Natural killer cell (primary cell): ENCODE data around the gene ATRNL1. TPM values are rescaled to one million over a fixed set of nuclear protein-coding genes. Genes with fewer than 3 reads are reported as not detected.

Experiments
- ATAC-seq, 3 donors: fragments of 150-1000 bp in 2 of 3; fragments of 200-7000 bp in 1 of 3; cut with Tn5 transposase; 1 replicate in 1 of 3; 2 replicates in 2 of 3; pipeline ENCODE4 v1.10.0; 2021; ENCODE audit warnings: mild to moderate bottlenecking in 2 of 3, moderate library complexity in 2 of 3
- DNase-seq, 2 donors: peaks; one replicate each; pipeline versions ENCODE4 v3.0.0 to v3.0.0-alpha.2; 2013 to 2021; ENCODE audit warnings: mixed read lengths in 1 of 2
- H3K27ac ChIP-seq: one replicate; pipeline ENCODE4 v1.5.1; 2013; ENCODE audit warnings: mild to moderate bottlenecking, low read length
- H3K27me3 ChIP-seq: one replicate; pipeline ENCODE4 v1.6.1; 2013; ENCODE audit warnings: low read length; ENCODE audit not compliant: control insufficient read depth, insufficient read depth
- H3K36me3 ChIP-seq: one replicate; pipeline ENCODE4 v1.6.1; 2013; ENCODE audit warnings: low read length; ENCODE audit not compliant: control insufficient read depth, insufficient read depth
- H3K4me1 ChIP-seq: one replicate; pipeline ENCODE4 v1.6.1; 2013; ENCODE audit warnings: low read length; ENCODE audit not compliant: control insufficient read depth, insufficient read depth
- H3K4me3 ChIP-seq: one replicate; pipeline ENCODE4 v1.5.1; 2013; ENCODE audit warnings: low read length
- H3K9me3 ChIP-seq: one replicate; pipeline ENCODE4 v1.6.1; 2013; ENCODE audit warnings: low read length; ENCODE audit not compliant: control insufficient read depth, insufficient read depth
- H3K27ac Mint-ChIP-seq, 2 donors: one replicate each; pipeline ENCODE4 v1.8.0; 2022; ENCODE audit warnings: mild to moderate bottlenecking in 2 of 2, mixed read lengths in 2 of 2, moderate library complexity in 1 of 2
- H3K27me3 Mint-ChIP-seq, 2 donors: one replicate each; pipeline ENCODE4 v1.8.0; 2022; ENCODE audit warnings: low read depth in 2 of 2, mixed read lengths in 2 of 2
- H3K36me3 Mint-ChIP-seq: one replicate; pipeline ENCODE4 v1.8.0; 2022; ENCODE audit warnings: mixed read lengths
- H3K4me1 Mint-ChIP-seq, 2 donors: one replicate each; pipeline ENCODE4 v1.8.0; 2022; ENCODE audit warnings: mixed read lengths in 2 of 2
- H3K4me3 Mint-ChIP-seq: one replicate; pipeline ENCODE4 v1.8.0; 2022; ENCODE audit warnings: mild to moderate bottlenecking, moderate library complexity, mixed read lengths
- H3K9me3 Mint-ChIP-seq, 2 donors: one replicate each; pipeline ENCODE4 v1.8.0; 2022; ENCODE audit warnings: mixed read lengths in 2 of 2
- whole genome bisulfite sequencing: methylation state at CpG from one replicate; pipeline ENCODE4 v1.1.7; 2013; ENCODE audit warnings: missing lambda C conversion rate; ENCODE audit not compliant: insufficient coverage; 5-methylcytosine and 5-hydroxymethylcytosine counted together
- intact Hi-C: fragments of 100-400 bp; cut with micrococcal nuclease; formaldehyde crosslinking; loops from one replicate; pipeline ENCODE4 v1.14.2; 2022
- total RNA-seq, 4 donors: library from RNA; stranded (reverse); fragments of 120-200 nt in 1 of 4; gene quantifications; one replicate each; pipeline versions ENCODE4 v1.2.3 to v1.2.4, GENCODE V29; 2013 to 2022
- TF ChIP-seq, protein P1 (sequence below): fragments of 200-600 bp; IDR thresholded peaks from one replicate; pipeline ENCODE4 v1.8.0; 2022; ENCODE audit warnings: antibody characterized with exemption

ATRNL1 gene
- total RNA-seq, 3 donors from 2014 or later (not counting 1 experiment from before 2014, with no cell fraction given): not detected

DNA sequence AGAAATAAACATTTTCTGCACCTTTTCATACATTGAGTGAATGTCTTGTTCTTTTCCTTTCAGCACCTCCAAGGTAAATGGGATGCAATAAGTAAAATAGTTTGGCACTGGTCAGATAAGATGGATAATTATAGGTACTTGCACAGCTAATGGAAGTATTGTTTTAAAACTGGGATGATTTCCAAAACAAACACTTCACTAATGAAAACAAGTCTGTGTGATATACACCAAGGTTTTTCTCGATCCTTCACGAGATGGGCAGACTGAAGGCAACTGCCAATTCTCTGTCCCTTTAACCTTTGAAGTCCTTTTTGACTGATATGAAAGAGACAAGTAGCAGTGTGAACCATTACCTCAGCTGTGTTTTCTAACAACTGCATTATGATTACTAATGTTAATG is 756.0 kb downstream of the ATRNL1 start:
- no peaks in the 10 kb centered on the region for H3K36me3 Mint-ChIP-seq
- DNase-seq: no peak
- WGBS: 83% methylated on average over 2 of the region's 2 CpGs
- H3K4me3 Mint-ChIP-seq: no peak overlapping the region
- no peak overlapping the region for H3K27ac Mint-ChIP-seq
- Histone ChIP-seq H3K27me3 (no peaks in the 10 kb centered on the region), H3K27ac (no peak overlapping the region), H3K36me3 (no peaks in the 10 kb centered on the region), H3K9me3 (no peaks in the 10 kb centered on the region), H3K4me3 (no peak overlapping the region), H3K4me1 (no peaks in the 10 kb centered on the region)
- no peak for ATAC-seq
- no peaks in the 10 kb centered on the region for H3K4me1 Mint-ChIP-seq
- TF ChIP-seq, protein P1, sequence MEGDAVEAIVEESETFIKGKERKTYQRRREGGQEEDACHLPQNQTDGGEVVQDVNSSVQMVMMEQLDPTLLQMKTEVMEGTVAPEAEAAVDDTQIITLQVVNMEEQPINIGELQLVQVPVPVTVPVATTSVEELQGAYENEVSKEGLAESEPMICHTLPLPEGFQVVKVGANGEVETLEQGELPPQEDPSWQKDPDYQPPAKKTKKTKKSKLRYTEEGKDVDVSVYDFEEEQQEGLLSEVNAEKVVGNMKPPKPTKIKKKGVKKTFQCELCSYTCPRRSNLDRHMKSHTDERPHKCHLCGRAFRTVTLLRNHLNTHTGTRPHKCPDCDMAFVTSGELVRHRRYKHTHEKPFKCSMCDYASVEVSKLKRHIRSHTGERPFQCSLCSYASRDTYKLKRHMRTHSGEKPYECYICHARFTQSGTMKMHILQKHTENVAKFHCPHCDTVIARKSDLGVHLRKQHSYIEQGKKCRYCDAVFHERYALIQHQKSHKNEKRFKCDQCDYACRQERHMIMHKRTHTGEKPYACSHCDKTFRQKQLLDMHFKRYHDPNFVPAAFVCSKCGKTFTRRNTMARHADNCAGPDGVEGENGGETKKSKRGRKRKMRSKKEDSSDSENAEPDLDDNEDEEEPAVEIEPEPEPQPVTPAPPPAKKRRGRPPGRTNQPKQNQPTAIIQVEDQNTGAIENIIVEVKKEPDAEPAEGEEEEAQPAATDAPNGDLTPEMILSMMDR: no peak
- intact Hi-C loops: no loop called here
- peaks cover 2 to 3% of the 10 kb centered on the region in 2 donors for H3K9me3 Mint-ChIP-seq
- H3K27me3 Mint-ChIP-seq: no peaks in the 10 kb centered on the region

DNA sequence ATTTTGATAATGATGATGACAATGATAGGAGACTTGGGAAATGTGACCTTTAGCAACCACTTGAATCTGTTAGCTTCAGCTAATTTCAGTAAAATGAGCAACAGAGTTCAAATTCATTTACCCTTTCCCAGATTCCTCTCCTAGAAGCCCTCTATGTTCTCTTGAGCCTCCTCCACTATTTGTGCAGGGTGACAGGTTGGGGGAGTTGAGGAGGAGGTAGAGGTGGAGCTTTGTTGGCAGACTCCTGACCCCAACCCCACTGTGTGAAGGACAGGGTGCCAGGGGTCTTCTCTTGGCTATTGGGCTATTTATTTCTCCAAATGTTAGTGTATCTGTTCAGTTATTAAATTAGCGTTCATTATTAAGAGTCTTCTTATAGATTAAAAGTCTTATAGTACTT is 757.5 kb downstream of the ATRNL1 start:
- WGBS: no CpG with 5 or more reads among the region's 1 CpG
- no peak overlapping the region for H3K27ac Mint-ChIP-seq

DNA sequence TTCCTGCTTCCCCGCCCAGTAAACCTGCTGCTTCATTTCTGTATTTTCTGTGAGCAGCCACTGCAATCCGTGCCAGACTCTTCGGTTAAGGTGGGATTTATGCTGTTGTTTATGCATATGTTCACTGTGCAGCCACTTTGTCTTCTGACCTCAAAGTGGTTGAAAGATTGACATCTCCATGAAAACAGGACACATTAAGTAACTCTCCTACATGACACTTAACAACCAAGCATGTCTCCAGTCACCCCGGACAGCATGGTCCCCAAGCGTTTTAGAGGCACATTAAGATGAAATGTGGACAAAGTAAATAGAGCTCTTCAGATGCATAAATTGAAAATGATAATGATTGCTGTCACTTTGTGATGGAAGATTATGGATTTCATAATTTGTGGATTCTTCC is 758.5 kb downstream of the ATRNL1 start:
- no peaks in the 10 kb centered on the region for H3K36me3 Mint-ChIP-seq
- 86% methylated on average over 4 of the region's 5 CpGs for whole genome bisulfite sequencing
- intact Hi-C loops: no loop called here

More for the DNA sequence above, 757.5 kb downstream of the ATRNL1 start:
- Mint-ChIP-seq H3K4me3 (no peak overlapping the region), H3K4me1 (no peaks in the 10 kb centered on the region), H3K36me3 (no peaks in the 10 kb centered on the region), H3K27me3 (no peaks in the 10 kb centered on the region), H3K9me3 (peaks cover 6 to 13% of the 10 kb centered on the region in 2 donors)
- H3K4me3 ChIP-seq: no peak overlapping the region
- no peaks in the 10 kb centered on the region for H3K4me1 ChIP-seq
- no peak overlapping the region for H3K27ac ChIP-seq
- no peaks in the 10 kb centered on the region for H3K9me3 ChIP-seq
- TF ChIP-seq, protein P1: no peak
- no peaks in the 10 kb centered on the region for H3K36me3 ChIP-seq
- H3K27me3 ChIP-seq: no peaks in the 10 kb centered on the region
- ATAC-seq (no peak), DNase-seq (no peak)
- intact Hi-C loops: no loop called here

More for the DNA sequence above, 758.5 kb downstream of the ATRNL1 start:
- Mint-ChIP-seq H3K4me3 (no peak overlapping the region), H3K27me3 (no peaks in the 10 kb centered on the region), H3K9me3 (peaks cover 4 to 13% of the 10 kb centered on the region in 2 donors), H3K4me1 (no peaks in the 10 kb centered on the region), H3K27ac (no peak overlapping the region)
- no peak for DNase-seq
- no peak for ATAC-seq
- H3K4me1 ChIP-seq: no peaks in the 10 kb centered on the region
- H3K9me3 ChIP-seq: no peaks in the 10 kb centered on the region
- no peaks in the 10 kb centered on the region for H3K27me3 ChIP-seq
- TF ChIP-seq, protein P1: no peak
- no peak overlapping the region for H3K27ac ChIP-seq
- H3K4me3 ChIP-seq: no peak overlapping the region
- H3K36me3 ChIP-seq: no peaks in the 10 kb centered on the region
